GM18517 (cell line): Measurements from ENCODE around the gene TMEM14A.

Experiments used
- ATAC-seq: cut with Tn5 transposase; IDR thresholded peaks from one replicate; pipeline ENCODE4 v1.9.1; 2021; ENCODE audit warnings: mild to moderate bottlenecking, moderate library complexity; ENCODE audit not compliant: unreplicated experiment

Gene TMEM14A

GRCh38 chr6:52733172-52733571, 62.3 kb downstream of the TMEM14A start:
- ATAC-seq: no peak

- no peak for ATAC-seq
Observed at GRCh38 chr6:52734072-52734471, 63.2 kb downstream of the TMEM14A start.

- ATAC-seq: no peak
Observed at GRCh38 chr6:52735071-52735470, 64.2 kb downstream of the TMEM14A start.

- ATAC-seq: no peak
Observed at GRCh38 chr6:52736145-52736544, 65.2 kb downstream of the TMEM14A start.
